ENCODE measurements around the gene BANP.
"Not testable (repeated sequence)": the region's sequence is repeated elsewhere in the genome, so short reads cannot be mapped to it uniquely, and the experiment has no call there.

- not testable (repeated sequence) for TF ChIP-seq CTCF, POLR2A (IDR thresholded peaks at IDR 0.05)
Measured at GRCh38 chr16:87905521-87905920, 45.7 kb upstream of the BANP start.

Data from heart left ventricle (tissue), 13 donors.